Measurements from ENCODE around the gene TACC2.

Gene TACC2

GRCh38 chr10:122165484-122166276 lies 176.7 kb downstream of the TACC2 start:
- H3K27ac ChIP-seq (ENCODE audit: low read length), result no peak overlapping the region
- peaks cover 0 to 49% of the 10 kb centered on the region in 2 donors for H3K4me1 ChIP-seq (ENCODE audit: control insufficient read depth in 1 of 2, insufficient read depth in 2 of 2, low read length in 2 of 2)
- H3K27me3 ChIP-seq (ENCODE audit: low read depth, low read length), result no peaks in the 10 kb centered on the region
- no peaks in the 10 kb centered on the region for H3K36me3 ChIP-seq (ENCODE audit: control insufficient read depth in 1 of 2, insufficient read depth in 2 of 2, low read length in 2 of 2)
- no peaks in the 10 kb centered on the region for H3K9me3 ChIP-seq (ENCODE audit: control insufficient read depth in 1 of 2, low read length in 2 of 2)
- no peak overlapping the region for H3K4me3 ChIP-seq (ENCODE audit: low read depth in 1 of 2, low read length in 2 of 2)

DNA sequence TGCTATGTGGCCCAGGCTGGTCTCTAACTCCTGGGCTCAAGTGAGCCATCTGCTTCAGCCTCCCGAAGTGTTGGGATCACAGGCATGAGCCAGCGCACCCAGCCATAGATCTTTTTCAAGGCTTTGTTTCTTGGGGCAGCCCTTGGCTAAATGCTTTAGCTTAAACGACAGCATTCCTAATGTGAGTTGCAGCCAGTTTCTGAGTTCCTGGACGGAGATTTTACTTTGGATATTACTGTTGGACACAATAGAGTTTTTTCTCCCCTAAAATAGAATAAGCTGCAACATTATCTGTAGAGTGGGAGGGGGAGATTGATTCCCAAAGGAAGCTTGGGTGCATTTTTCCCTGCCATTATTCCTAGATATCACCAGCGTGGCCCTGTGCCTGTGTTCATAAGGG lies 179.1 kb downstream of the TACC2 start:
- Histone ChIP-seq H3K27me3 (ENCODE audit: low read depth, low read length) (no peaks in the 10 kb centered on the region), H3K4me1 (ENCODE audit: control insufficient read depth in 1 of 2, insufficient read depth in 2 of 2, low read length in 2 of 2) (peaks cover 0 to 60% of the 10 kb centered on the region in 2 donors)

DNA sequence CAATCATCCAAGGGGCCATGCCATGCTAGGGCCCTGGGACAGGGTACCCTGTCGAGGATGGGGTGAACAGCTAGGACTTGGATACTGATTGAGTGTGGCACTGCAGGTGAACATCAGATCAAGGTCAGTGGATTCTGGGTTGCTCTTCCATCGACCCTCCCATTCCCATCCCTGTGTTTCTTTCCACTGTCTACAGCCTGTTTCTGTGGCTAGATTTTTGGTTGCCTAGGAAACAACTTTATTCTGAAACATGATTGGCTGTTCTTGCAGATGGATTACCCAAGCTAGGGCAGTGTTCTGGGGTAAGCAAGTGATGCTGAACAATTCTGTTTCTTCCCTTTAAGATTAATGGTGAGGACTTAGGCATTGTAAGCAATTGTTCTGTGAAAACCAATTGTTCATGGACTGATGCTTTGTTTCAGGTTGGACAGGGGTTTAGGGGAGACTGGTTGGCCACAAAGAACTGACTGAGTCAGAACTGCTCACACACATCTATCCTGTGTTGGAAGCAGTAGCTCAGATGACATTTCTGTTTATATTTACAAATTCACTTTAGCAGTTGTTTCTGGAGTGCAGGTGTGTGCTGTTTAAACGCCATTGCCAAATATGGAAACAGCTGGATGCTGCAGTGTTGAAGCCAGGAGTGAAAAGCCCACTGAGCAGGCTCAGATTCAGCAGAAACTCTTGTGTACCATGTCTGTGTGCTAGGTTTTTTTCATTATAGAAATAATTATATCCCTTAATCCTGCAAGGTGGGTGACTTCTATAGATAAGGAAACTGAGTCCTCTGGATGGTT lies 179.8 kb downstream of the TACC2 start:
- Histone ChIP-seq H3K27ac (ENCODE audit: low read length) (no peak overlapping the region), H3K4me1 (ENCODE audit: control insufficient read depth in 1 of 2, insufficient read depth in 2 of 2, low read length in 2 of 2) (peaks cover 0 to 54% of the 10 kb centered on the region in 2 donors), H3K4me3 (ENCODE audit: low read depth in 1 of 2, low read length in 2 of 2) (no peak overlapping the region), H3K9me3 (ENCODE audit: control insufficient read depth in 1 of 2, low read length in 2 of 2) (no peaks in the 10 kb centered on the region), H3K27me3 (ENCODE audit: low read depth, low read length) (no peaks in the 10 kb centered on the region), H3K36me3 (ENCODE audit: control insufficient read depth in 1 of 2, insufficient read depth in 2 of 2, low read length in 2 of 2) (no peaks in the 10 kb centered on the region)

More for the DNA sequence above, 179.1 kb downstream of the TACC2 start:
- H3K4me3 ChIP-seq (ENCODE audit: low read depth in 1 of 2, low read length in 2 of 2), result no peak overlapping the region
- H3K27ac ChIP-seq (ENCODE audit: low read length), result no peak overlapping the region
- H3K9me3 ChIP-seq (ENCODE audit: control insufficient read depth in 1 of 2, low read length in 2 of 2), result no peaks in the 10 kb centered on the region
- H3K36me3 ChIP-seq (ENCODE audit: control insufficient read depth in 1 of 2, insufficient read depth in 2 of 2, low read length in 2 of 2), result no peaks in the 10 kb centered on the region

GRCh38 chr10:122170802-122171201 lies 181.8 kb downstream of the TACC2 start:
- no peak overlapping the region for H3K4me3 ChIP-seq (ENCODE audit: low read depth in 1 of 2, low read length in 2 of 2)
- H3K27ac ChIP-seq (ENCODE audit: low read length), result no peak overlapping the region
- H3K36me3 ChIP-seq (ENCODE audit: control insufficient read depth in 1 of 2, insufficient read depth in 2 of 2, low read length in 2 of 2), result no peaks in the 10 kb centered on the region
- H3K4me1 ChIP-seq (ENCODE audit: control insufficient read depth in 1 of 2, insufficient read depth in 2 of 2, low read length in 2 of 2), result peaks cover 0 to 40% of the 10 kb centered on the region in 2 donors
- no peaks in the 10 kb centered on the region for H3K27me3 ChIP-seq (ENCODE audit: low read depth, low read length)
- H3K9me3 ChIP-seq (ENCODE audit: control insufficient read depth in 1 of 2, low read length in 2 of 2), result no peaks in the 10 kb centered on the region

- Histone ChIP-seq H3K4me1 (ENCODE audit: control insufficient read depth in 1 of 2, insufficient read depth in 2 of 2, low read length in 2 of 2) (peaks cover 0 to 37% of the 10 kb centered on the region in 2 donors), H3K27ac (ENCODE audit: low read length) (no peak overlapping the region), H3K9me3 (ENCODE audit: control insufficient read depth in 1 of 2, low read length in 2 of 2) (no peaks in the 10 kb centered on the region), H3K36me3 (ENCODE audit: control insufficient read depth in 1 of 2, insufficient read depth in 2 of 2, low read length in 2 of 2) (no peaks in the 10 kb centered on the region), H3K4me3 (ENCODE audit: low read depth in 1 of 2, low read length in 2 of 2) (no peak overlapping the region), H3K27me3 (ENCODE audit: low read depth, low read length) (no peaks in the 10 kb centered on the region)
These were observed 182.5 kb downstream of the TACC2 start for GRCh38 chr10:122171302-122172075.

- Histone ChIP-seq H3K36me3 (ENCODE audit: control insufficient read depth in 1 of 2, insufficient read depth in 2 of 2, low read length in 2 of 2) (no peaks in the 10 kb centered on the region), H3K4me3 (ENCODE audit: low read depth in 1 of 2, low read length in 2 of 2) (no peak overlapping the region), H3K27ac (ENCODE audit: low read length) (no peak overlapping the region), H3K27me3 (ENCODE audit: low read depth, low read length) (no peaks in the 10 kb centered on the region), H3K4me1 (ENCODE audit: control insufficient read depth in 1 of 2, insufficient read depth in 2 of 2, low read length in 2 of 2) (peaks cover 0 to 37% of the 10 kb centered on the region in 2 donors), H3K9me3 (ENCODE audit: control insufficient read depth in 1 of 2, low read length in 2 of 2) (no peaks in the 10 kb centered on the region)
These were observed 183.5 kb downstream of the TACC2 start for GRCh38 chr10:122172361-122173008.

DNA sequence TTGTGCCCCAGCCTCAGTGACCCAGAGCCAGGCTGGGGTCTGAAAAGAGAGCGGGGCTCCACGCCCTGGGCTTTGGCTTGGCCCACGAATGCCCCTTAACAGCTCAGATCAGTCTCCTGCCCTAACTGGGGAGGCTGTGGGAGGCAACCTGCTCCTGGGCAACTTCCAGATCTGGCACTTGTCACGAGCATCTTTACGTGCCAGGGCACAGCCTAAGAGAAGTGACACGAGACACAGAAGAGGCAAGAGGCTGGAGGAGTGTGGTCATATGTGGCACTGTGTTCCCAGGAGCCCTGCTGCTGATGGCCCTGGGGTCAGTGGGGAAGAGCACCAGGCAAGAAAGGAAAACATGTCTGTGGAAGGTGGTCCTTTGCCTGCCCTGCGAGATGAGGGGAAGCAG lies 184.4 kb downstream of the TACC2 start:
- Histone ChIP-seq H3K4me3 (ENCODE audit: low read depth in 1 of 2, low read length in 2 of 2) (no peak overlapping the region), H3K4me1 (ENCODE audit: control insufficient read depth in 1 of 2, insufficient read depth in 2 of 2, low read length in 2 of 2) (peaks cover 0 to 33% of the 10 kb centered on the region in 2 donors), H3K27ac (ENCODE audit: low read length) (no peak overlapping the region), H3K27me3 (ENCODE audit: low read depth, low read length) (no peaks in the 10 kb centered on the region), H3K36me3 (ENCODE audit: control insufficient read depth in 1 of 2, insufficient read depth in 2 of 2, low read length in 2 of 2) (no peaks in the 10 kb centered on the region), H3K9me3 (ENCODE audit: control insufficient read depth in 1 of 2, low read length in 2 of 2) (no peaks in the 10 kb centered on the region)

GRCh38 chr10:122173766-122174435 lies 184.9 kb downstream of the TACC2 start:
- Histone ChIP-seq H3K27ac (ENCODE audit: low read length) (no peak overlapping the region), H3K4me1 (ENCODE audit: control insufficient read depth in 1 of 2, insufficient read depth in 2 of 2, low read length in 2 of 2) (peaks cover 0 to 28% of the 10 kb centered on the region in 2 donors), H3K9me3 (ENCODE audit: control insufficient read depth in 1 of 2, low read length in 2 of 2) (no peaks in the 10 kb centered on the region), H3K4me3 (ENCODE audit: low read depth in 1 of 2, low read length in 2 of 2) (no peak overlapping the region), H3K36me3 (ENCODE audit: control insufficient read depth in 1 of 2, insufficient read depth in 2 of 2, low read length in 2 of 2) (no peaks in the 10 kb centered on the region), H3K27me3 (ENCODE audit: low read depth, low read length) (no peaks in the 10 kb centered on the region)

DNA sequence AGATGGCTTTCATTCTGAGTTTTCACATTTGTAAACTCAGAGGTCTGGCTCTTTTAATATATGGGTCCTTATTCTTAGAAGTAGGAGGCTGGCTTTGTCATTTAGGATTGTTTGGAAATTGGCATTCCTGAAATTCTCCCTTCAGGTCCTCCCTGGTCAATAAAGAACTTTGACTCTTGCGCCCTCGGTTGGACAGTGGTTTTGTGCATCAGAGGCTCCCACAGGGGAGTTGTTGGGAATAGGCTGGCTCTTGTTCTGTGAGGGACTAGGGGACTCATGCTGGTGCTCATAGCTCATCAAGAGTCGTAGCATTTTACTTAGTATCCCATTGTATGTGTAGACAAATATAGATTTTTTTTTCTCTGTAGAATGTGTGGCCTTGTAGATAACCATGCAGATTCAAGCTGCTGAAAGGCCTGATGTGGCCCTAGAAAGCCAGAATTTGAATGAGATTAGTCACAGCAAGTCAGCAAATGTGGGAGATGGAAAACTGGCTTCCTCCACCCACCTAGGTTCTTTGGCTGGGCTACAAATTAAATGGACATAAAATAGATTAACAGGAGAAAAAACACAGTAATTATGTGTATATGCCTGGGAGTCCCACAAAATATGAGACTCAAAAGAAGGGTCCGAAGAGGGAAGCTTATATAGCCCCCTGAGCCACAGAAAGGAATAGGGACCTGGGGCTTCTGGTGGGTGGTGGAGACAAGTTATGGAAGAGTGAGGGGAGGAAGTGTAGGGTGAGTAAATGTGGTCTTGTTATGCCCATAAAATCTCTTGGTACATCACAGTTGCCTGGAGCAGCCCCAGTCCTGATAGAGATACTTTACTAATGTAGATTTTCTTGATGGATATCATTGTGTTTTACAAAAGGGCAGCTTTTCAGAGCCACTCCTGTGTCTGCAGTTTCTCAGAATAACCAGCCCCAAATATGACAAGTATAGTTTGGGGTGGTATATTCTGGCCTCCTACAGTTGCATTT lies 187.6 kb downstream of the TACC2 start:
- Histone ChIP-seq H3K4me3 (ENCODE audit: low read depth in 1 of 2, low read length in 2 of 2) (no peak overlapping the region), H3K9me3 (ENCODE audit: control insufficient read depth in 1 of 2, low read length in 2 of 2) (no peaks in the 10 kb centered on the region), H3K27ac (ENCODE audit: low read length) (no peak overlapping the region), H3K36me3 (ENCODE audit: control insufficient read depth in 1 of 2, insufficient read depth in 2 of 2, low read length in 2 of 2) (no peaks in the 10 kb centered on the region), H3K27me3 (ENCODE audit: low read depth, low read length) (no peaks in the 10 kb centered on the region), H3K4me1 (ENCODE audit: control insufficient read depth in 1 of 2, insufficient read depth in 2 of 2, low read length in 2 of 2) (peaks cover 0 to 19% of the 10 kb centered on the region in 2 donors)

DNA sequence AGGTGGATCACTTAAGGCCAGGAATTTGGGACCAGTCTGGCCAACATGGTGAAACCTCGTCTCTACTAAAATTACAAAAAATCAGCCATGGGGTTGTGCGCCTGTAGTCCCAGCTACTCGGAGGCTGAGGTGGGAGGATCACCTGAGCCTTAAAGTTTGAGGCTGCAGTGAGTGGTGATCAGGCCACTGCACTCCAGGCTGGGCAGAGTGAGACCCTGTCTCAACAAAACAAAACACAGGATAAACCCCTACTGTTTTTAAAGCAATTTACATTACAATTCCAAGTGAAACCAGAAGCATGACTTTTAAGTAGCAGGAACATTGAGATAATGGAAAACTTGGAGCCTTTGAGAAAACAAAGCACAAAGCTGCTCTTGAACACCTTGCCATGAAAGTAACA lies 189.7 kb downstream of the TACC2 start:
- Histone ChIP-seq H3K27ac (ENCODE audit: low read length) (no peak overlapping the region), H3K4me3 (ENCODE audit: low read depth in 1 of 2, low read length in 2 of 2) (no peak overlapping the region), H3K4me1 (ENCODE audit: control insufficient read depth in 1 of 2, insufficient read depth in 2 of 2, low read length in 2 of 2) (peaks cover 0 to 28% of the 10 kb centered on the region in 2 donors), H3K9me3 (ENCODE audit: control insufficient read depth in 1 of 2, low read length in 2 of 2) (no peaks in the 10 kb centered on the region), H3K36me3 (ENCODE audit: control insufficient read depth in 1 of 2, insufficient read depth in 2 of 2, low read length in 2 of 2) (no peaks in the 10 kb centered on the region), H3K27me3 (ENCODE audit: low read depth, low read length) (no peaks in the 10 kb centered on the region)
